Endothelial cell of umbilical vein (primary cell): Measurements from ENCODE around the gene LRRC8E. TPM values are rescaled to one million over a fixed set of nuclear protein-coding genes. Genes with fewer than 3 reads are reported as not detected.

Experiments used
- BruUV-seq: library from RNA; stranded (reverse); fragments of 400-500 nt; replicated peaks from 2 replicates; lab custom pipeline; 2021; lab: Mats Ljungman, UMichigan
- CTCF ChIA-PET: fragments of 300-600, 350-600 bp; sonication (Branson Sonifier 250); formaldehyde crosslinking; loops from one replicate; lab custom pipeline; 2021; ENCODE audit warnings: antibody characterized with exemption, inconsistent platforms; lab: Charles Lee
- POLR2A ChIA-PET: fragments of 300-600, 350-600 bp; sonication (Branson Sonifier 250); formaldehyde crosslinking; loops from one replicate; lab custom pipeline; 2021; ENCODE audit warnings: antibody characterized with exemption, inconsistent platforms; lab: Charles Lee
- DNase-seq: peaks from one replicate; pipeline ENCODE4 v3.0.0-alpha.2; 2011; ENCODE audit warnings: low read depth, low spot score
- FAIRE-seq: peaks from 2 replicates; lab custom pipeline; 2011; peaks lifted over from hg19 to GRCh38; lab: Jason Lieb, UNC
- H2AFZ ChIP-seq: 2 replicates; pipeline ENCODE4 v1.6.0; 2012; ENCODE audit warnings: low read depth, low read length, control low read depth, inconsistent platforms
- H3K27ac ChIP-seq: 2 replicates; pipeline ENCODE4 v1.5.1; 2011; ENCODE audit warnings: low read depth, mild to moderate bottlenecking, control low read depth, low read length, moderate library complexity; ENCODE audit not compliant: insufficient read depth
- H3K27me3 ChIP-seq, 2 experiments: 2 replicates each; pipeline versions ENCODE4 v1.6.0 to v1.6.1; 2011; ENCODE audit warnings: low read length in 2 of 2, mixed read lengths in 1 of 2; ENCODE audit not compliant: control insufficient read depth in 2 of 2, insufficient read depth in 2 of 2
- H3K36me3 ChIP-seq, 2 experiments: 2 replicates in 1 of 2; 3 replicates in 1 of 2; pipeline ENCODE4 v1.5.1; 2011; ENCODE audit warnings: low read length in 2 of 2, mild to moderate bottlenecking in 1 of 2, moderate library complexity in 1 of 2; ENCODE audit not compliant: control insufficient read depth in 2 of 2, insufficient read depth in 2 of 2; ENCODE audit errors: extremely low read depth in 1 of 2
- H3K4me1 ChIP-seq: 3 replicates; pipeline ENCODE4 v1.5.1; 2011; ENCODE audit warnings: mild to moderate bottlenecking, low read length; ENCODE audit not compliant: control insufficient read depth, insufficient read depth; ENCODE audit errors: extremely low read depth
- H3K4me2 ChIP-seq: 2 replicates; pipeline ENCODE4 v1.6.1; 2011; ENCODE audit warnings: low read length, control low read depth, mixed read lengths; ENCODE audit not compliant: insufficient read depth
- H3K4me3 ChIP-seq, 3 experiments: fragments of 200-600 bp in 1 of 3; sonication (generic), shearing (Covaris generic) in 1 of 3; replicated peaks in 1 of 3; 2 replicates each; pipeline ENCODE4 v1.5.1; 2011 to 2016; ENCODE audit warnings: control low read depth in 3 of 3, low read length in 3 of 3, mild to moderate bottlenecking in 2 of 3, inconsistent platforms in 1 of 3, low read depth in 1 of 3, moderate library complexity in 1 of 3; ENCODE audit not compliant: insufficient read depth in 1 of 3
- H3K79me2 ChIP-seq: 2 replicates; pipeline ENCODE4 v1.6.0; 2012; ENCODE audit warnings: low read length, inconsistent platforms; ENCODE audit not compliant: control insufficient read depth, insufficient read depth
- H3K9ac ChIP-seq: replicated peaks from 2 replicates; pipeline ENCODE3; 2011; ENCODE audit warnings: low read length, control low read depth; ENCODE audit not compliant: insufficient read depth; ENCODE audit errors: extremely low read depth
- H3K9me1 ChIP-seq: replicated peaks from 3 replicates; pipeline ENCODE4 v1.6.0; 2011; ENCODE audit warnings: mild to moderate bottlenecking, low read length; ENCODE audit not compliant: control insufficient read depth, insufficient read depth; ENCODE audit errors: extremely low read depth
- H3K9me3 ChIP-seq: replicated peaks from 2 replicates; pipeline ENCODE4 v1.5.1; 2012; ENCODE audit warnings: low read length, inconsistent platforms; ENCODE audit not compliant: control insufficient read depth, insufficient read depth
- H4K20me1 ChIP-seq: replicated peaks from 2 replicates; pipeline ENCODE3; 2011; ENCODE audit warnings: mild to moderate bottlenecking, low read length; ENCODE audit not compliant: control insufficient read depth, insufficient read depth; ENCODE audit errors: extremely low read depth
- EZH2 ChIP-seq: IDR thresholded peaks from 2 replicates; pipeline ENCODE4 v1.6.1; 2012; ENCODE audit warnings: borderline replicate concordance, low read depth, mild to moderate bottlenecking, moderate library complexity, low read length, inconsistent platforms; ENCODE audit not compliant: severe bottlenecking
- FOS ChIP-seq: IDR thresholded peaks from 2 replicates; pipeline ENCODE4 v1.6.1; 2011; ENCODE audit warnings: mild to moderate bottlenecking, low read length, moderate library complexity, borderline replicate concordance; ENCODE audit not compliant: insufficient read depth
- GATA2 ChIP-seq: IDR thresholded peaks from 2 replicates; pipeline ENCODE4 v1.7.0; 2011; ENCODE audit warnings: low read depth, mild to moderate bottlenecking, moderate library complexity, mixed read lengths, low read length; ENCODE audit not compliant: insufficient read length, insufficient read depth
- JUN ChIP-seq: IDR thresholded peaks from 2 replicates; pipeline ENCODE4 v1.6.1; 2011; ENCODE audit warnings: borderline replicate concordance, low read depth; ENCODE audit not compliant: insufficient read length, insufficient read depth
- POLR2A ChIP-seq: IDR thresholded peaks from 2 replicates; pipeline ENCODE4 v1.6.1; 2012; ENCODE audit warnings: low read depth, mild to moderate bottlenecking, control low read depth, low read length
- POLR2AphosphoS5 ChIP-seq: IDR thresholded peaks from 2 replicates; pipeline ENCODE4 v1.6.1; 2012; ENCODE audit warnings: low read depth, mild to moderate bottlenecking, control low read depth, low read length, moderate library complexity; ENCODE audit not compliant: insufficient read depth
- dilution Hi-C: fragments of 300-500 bp; cut with MboI; formaldehyde crosslinking; loops from one replicate; pipeline ENCODE4 v1.15.0; 2019; ENCODE audit warnings: low sequenced_read_pairs; ENCODE audit not compliant: extremely low pct_ligation_motif_present
- intact Hi-C: fragments of 100-400 bp; cut with micrococcal nuclease; formaldehyde crosslinking; loops from one replicate; pipeline ENCODE4 v1.10.0; 2022
- polyA plus RNA-seq, 4 experiments: library from polyadenylated mRNA; depleted of rRNA in 3 of 4; stranded (reverse) in 3 of 4; unstranded in 1 of 4; fragments of >200 nt; gene quantifications; 2 replicates each; pipeline versions ENCODE4 v1.2.1 to v1.2.3, GENCODE V29; 2011 to 2012; ENCODE audit warnings: missing spikeins in 1 of 4
- total RNA-seq: library from RNA; stranded (reverse); gene quantifications from 2 replicates; pipeline ENCODE4 v1.2.3, GENCODE V29; 2021
- TF ChIP-seq, protein P1 (sequence below), 2 donors: IDR thresholded peaks; 1 replicate in 1 of 2; 2 replicates in 1 of 2; pipeline ENCODE4 v1.5.1; 2011; ENCODE audit warnings: low read length in 2 of 2, mild to moderate bottlenecking in 2 of 2, moderate library complexity in 2 of 2, control low read depth in 1 of 2, inconsistent platforms in 1 of 2, low read depth in 1 of 2; ENCODE audit not compliant: insufficient read depth in 1 of 2; ENCODE audit errors: extremely low read depth in 1 of 2
- TF ChIP-seq, protein P2 (sequence below): IDR thresholded peaks from 2 replicates; pipeline ENCODE4 v1.6.1; 2011; ENCODE audit not compliant: insufficient read depth, insufficient read length

Gene LRRC8E
- total and polyA plus RNA-seq, 2 donors (not counting 3 experiments of a cell fraction or from before 2014, with no cell fraction given) = 1.1 to 1.6 TPM

DNA sequence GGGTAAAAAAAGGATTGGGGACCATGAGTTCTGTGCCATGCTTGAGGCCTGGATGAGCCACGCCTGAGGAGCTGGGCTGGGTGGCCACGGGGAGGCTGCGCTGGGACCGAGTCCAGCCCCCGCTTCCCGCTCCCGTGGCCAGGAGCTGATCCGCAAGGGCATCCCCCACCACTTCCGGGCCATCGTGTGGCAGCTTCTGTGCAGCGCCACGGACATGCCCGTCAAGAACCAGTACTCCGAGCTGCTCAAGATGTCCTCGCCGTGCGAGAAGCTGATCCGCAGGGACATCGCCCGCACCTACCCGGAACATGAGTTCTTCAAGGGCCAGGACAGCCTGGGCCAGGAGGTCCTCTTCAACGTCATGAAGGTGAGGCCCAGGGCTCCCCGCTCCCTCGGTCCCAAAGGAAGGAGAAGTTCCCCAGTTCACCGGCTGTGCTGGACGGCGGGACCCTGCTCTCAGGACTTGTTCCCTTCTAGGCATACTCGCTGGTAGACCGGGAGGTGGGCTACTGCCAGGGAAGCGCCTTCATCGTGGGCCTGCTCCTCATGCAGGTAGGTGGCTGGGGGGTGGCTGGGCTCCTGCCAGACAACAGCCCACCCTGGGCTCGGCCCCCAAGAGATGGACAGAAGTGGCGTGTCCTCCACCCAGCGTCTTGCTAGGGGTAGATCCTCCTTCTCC, 39.4 kb upstream of the LRRC8E start:
- no peak overlapping the region for H3K9ac ChIP-seq
- no peak for FAIRE-seq
- H3K27ac ChIP-seq = no peak overlapping the region
- H3K9me1 ChIP-seq = no peaks in the 10 kb centered on the region
- H3K27me3 ChIP-seq = no peaks in the 10 kb centered on the region
- H3K4me2 ChIP-seq = no peak overlapping the region
- H3K4me3 ChIP-seq = no peak overlapping the region
- no peaks in the 10 kb centered on the region for H3K36me3 ChIP-seq
- POLR2A ChIA-PET = no interaction called here
- dilution Hi-C loops (no loop called here), intact Hi-C loops (no loop called here)
- CTCF ChIA-PET = interaction anchor here (1.7 kb wide), 1 partner anchor 280 kb away, joined by 4 read pairs; no protein-coding TSS in a partner anchor
- no peaks in the 10 kb centered on the region for H3K9me3 ChIP-seq
- no peaks in the 10 kb centered on the region for H4K20me1 ChIP-seq
- H3K4me1 ChIP-seq = no peaks in the 10 kb centered on the region
- no peaks in the 10 kb centered on the region for H3K79me2 ChIP-seq
- no TSS peak for BruUV-seq
- no peak overlapping the region for H2AFZ ChIP-seq
- TF ChIP-seq FOS (no peak), EZH2 (no peak), GATA2 (no peak), JUN (no peak), POLR2A (no peak), POLR2AphosphoS5 (no peak)
- TF ChIP-seq, protein P1, sequence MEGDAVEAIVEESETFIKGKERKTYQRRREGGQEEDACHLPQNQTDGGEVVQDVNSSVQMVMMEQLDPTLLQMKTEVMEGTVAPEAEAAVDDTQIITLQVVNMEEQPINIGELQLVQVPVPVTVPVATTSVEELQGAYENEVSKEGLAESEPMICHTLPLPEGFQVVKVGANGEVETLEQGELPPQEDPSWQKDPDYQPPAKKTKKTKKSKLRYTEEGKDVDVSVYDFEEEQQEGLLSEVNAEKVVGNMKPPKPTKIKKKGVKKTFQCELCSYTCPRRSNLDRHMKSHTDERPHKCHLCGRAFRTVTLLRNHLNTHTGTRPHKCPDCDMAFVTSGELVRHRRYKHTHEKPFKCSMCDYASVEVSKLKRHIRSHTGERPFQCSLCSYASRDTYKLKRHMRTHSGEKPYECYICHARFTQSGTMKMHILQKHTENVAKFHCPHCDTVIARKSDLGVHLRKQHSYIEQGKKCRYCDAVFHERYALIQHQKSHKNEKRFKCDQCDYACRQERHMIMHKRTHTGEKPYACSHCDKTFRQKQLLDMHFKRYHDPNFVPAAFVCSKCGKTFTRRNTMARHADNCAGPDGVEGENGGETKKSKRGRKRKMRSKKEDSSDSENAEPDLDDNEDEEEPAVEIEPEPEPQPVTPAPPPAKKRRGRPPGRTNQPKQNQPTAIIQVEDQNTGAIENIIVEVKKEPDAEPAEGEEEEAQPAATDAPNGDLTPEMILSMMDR (IDR thresholded peaks at IDR 0.05; ENCODE audit: extremely low read depth in 1 of 2, insufficient read depth in 1 of 2, low read depth in 1 of 2, low read length in 2 of 2) = no peak
- TF ChIP-seq, protein P2, sequence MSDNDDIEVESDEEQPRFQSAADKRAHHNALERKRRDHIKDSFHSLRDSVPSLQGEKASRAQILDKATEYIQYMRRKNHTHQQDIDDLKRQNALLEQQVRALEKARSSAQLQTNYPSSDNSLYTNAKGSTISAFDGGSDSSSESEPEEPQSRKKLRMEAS = no peak
- DNase-seq = no peak
